MM.1S (cell line): Measurements from ENCODE around the gene CXXC4.

ENCODE experiments used
- DNase-seq: peaks from one replicate; pipeline ENCODE4 v3.0.0-alpha.2; 2015
- H2AFZ ChIP-seq: fragments of 300-600 bp; sonication (generic); 2 replicates; pipeline ENCODE4 v1.6.0; 2016; ENCODE audit warnings: antibody characterized with exemption, low read length
- H3F3A ChIP-seq: fragments of 300-600 bp; sonication (generic); 2 replicates; pipeline ENCODE4 v1.6.1; 2016; ENCODE audit warnings: mild to moderate bottlenecking, antibody characterized with exemption, low read length, moderate library complexity, mixed read lengths; ENCODE audit not compliant: insufficient read depth
- H3K27ac ChIP-seq: fragments of 300-600 bp; sonication (generic); 2 replicates; pipeline ENCODE4 v1.5.1; 2016; ENCODE audit warnings: mild to moderate bottlenecking, low read length
- H3K27me3 ChIP-seq: fragments of 300-600 bp; sonication (generic); replicated peaks from 2 replicates; pipeline ENCODE4 v1.6.0; 2016; ENCODE audit warnings: low read length; ENCODE audit not compliant: insufficient read depth
- H3K36me3 ChIP-seq: fragments of 300-600 bp; sonication (generic); replicated peaks from 2 replicates; pipeline ENCODE4 v1.6.1; 2016; ENCODE audit warnings: mild to moderate bottlenecking, low read length, mixed read lengths; ENCODE audit not compliant: insufficient read depth
- H3K4me1 ChIP-seq: fragments of 300-600 bp; sonication (generic); 2 replicates; pipeline ENCODE4 v1.6.1; 2016; ENCODE audit warnings: low read length, mixed read lengths
- H3K4me2 ChIP-seq: fragments of 300-600 bp; sonication (generic); 2 replicates; pipeline ENCODE4 v1.6.0; 2016; ENCODE audit warnings: low read depth, low read length
- H3K4me3 ChIP-seq: fragments of 300-600 bp; sonication (generic); 2 replicates; pipeline ENCODE4 v1.5.1; 2016; ENCODE audit warnings: low read length, mixed read lengths
- H3K79me2 ChIP-seq: fragments of 300-600 bp; sonication (generic); 2 replicates; pipeline ENCODE4 v1.6.1; 2016; ENCODE audit warnings: mixed run types, low read length, mixed read lengths
- H3K9ac ChIP-seq: fragments of 300-600 bp; sonication (generic); 2 replicates; pipeline ENCODE4 v1.6.1; 2016; ENCODE audit warnings: low read length, mixed read lengths
- H3K9me2 ChIP-seq: fragments of 300-600 bp; sonication (generic); replicated peaks from 2 replicates; pipeline ENCODE4 v1.6.1; 2016; ENCODE audit warnings: mild to moderate bottlenecking, low read length, mixed read lengths; ENCODE audit not compliant: insufficient read depth
- H3K9me3 ChIP-seq: fragments of 300-600 bp; sonication (generic); replicated peaks from 2 replicates; pipeline ENCODE4 v1.6.1; 2016; ENCODE audit warnings: mild to moderate bottlenecking, low read length, mixed read lengths; ENCODE audit not compliant: insufficient read depth
- H4K20me1 ChIP-seq: fragments of 300-600 bp; sonication (generic); 2 replicates; pipeline ENCODE4 v1.6.1; 2016; ENCODE audit warnings: mild to moderate bottlenecking, low read length, moderate library complexity, mixed read lengths; ENCODE audit not compliant: insufficient read depth
- CTCF ChIP-seq: fragments of 300-600 bp; sonication (generic); IDR thresholded peaks from 2 replicates; pipeline ENCODE4 v1.5.1; 2016; ENCODE audit warnings: antibody characterized with exemption, low read length, mixed read lengths
- EZH2 ChIP-seq: fragments of 300-600 bp; sonication (generic); optimal IDR thresholded peaks from 2 replicates; pipeline ENCODE3; 2017; ENCODE audit warnings: low read depth, mild to moderate bottlenecking, antibody characterized with exemption, low read length, mixed read lengths
- EZH2phosphoT487 ChIP-seq: fragments of 300-600 bp; sonication (generic); IDR thresholded peaks from 2 replicates; pipeline ENCODE4 v1.6.1; 2018; ENCODE audit warnings: antibody characterized with exemption, low read length

The CXXC4 gene

GRCh38 chr4:104494185-104494584 lies 509 bp downstream of the CXXC4 start:
- Histone ChIP-seq H3K9ac (peak overlapping the region; percentile 69), H3K9me3 (no peaks in the 10 kb centered on the region), H3K27ac (peak overlapping the region; percentile 90), H3K4me3 (peak overlapping the region; percentile 68), H3K79me2 (peaks cover 41% of the 10 kb centered on the region), H3K9me2 (no peaks in the 10 kb centered on the region), H4K20me1 (no peaks in the 10 kb centered on the region), H3K4me2 (peak overlapping the region; percentile 75), H3K27me3 (no peaks in the 10 kb centered on the region), H3K36me3 (no peaks in the 10 kb centered on the region), H3F3A (peaks cover 63% of the 10 kb centered on the region), H2AFZ (peak overlapping the region; percentile 46; the same call in 1 of the 2 replicates), H3K4me1 (peaks cover 5% of the 10 kb centered on the region)
- no peak for DNase-seq
- TF ChIP-seq EZH2 (no peak), CTCF (no peak), EZH2phosphoT487 (no peak)

GRCh38 chr4:104493081-104493831 lies 1.4 kb downstream of the CXXC4 start:
- Histone ChIP-seq H3K9me2 (no peaks in the 10 kb centered on the region), H3K27me3 (no peaks in the 10 kb centered on the region), H3K4me1 (peaks cover 12% of the 10 kb centered on the region), H3K27ac (peak overlapping the region; percentile 90; the same call in 1 of the 2 replicates), H4K20me1 (no peaks in the 10 kb centered on the region), H3F3A (peaks cover 72% of the 10 kb centered on the region), H2AFZ (no peak overlapping the region), H3K4me2 (peak overlapping the region; percentile 75), H3K36me3 (no peaks in the 10 kb centered on the region), H3K4me3 (peak overlapping the region; percentile 68), H3K79me2 (peaks cover 49% of the 10 kb centered on the region), H3K9ac (peak overlapping the region; percentile 69), H3K9me3 (no peaks in the 10 kb centered on the region)
- peak; percentile 34 for DNase-seq
- no peak for TF ChIP-seq EZH2
- TF ChIP-seq CTCF, result no peak
- no peak for TF ChIP-seq EZH2phosphoT487

DNA sequence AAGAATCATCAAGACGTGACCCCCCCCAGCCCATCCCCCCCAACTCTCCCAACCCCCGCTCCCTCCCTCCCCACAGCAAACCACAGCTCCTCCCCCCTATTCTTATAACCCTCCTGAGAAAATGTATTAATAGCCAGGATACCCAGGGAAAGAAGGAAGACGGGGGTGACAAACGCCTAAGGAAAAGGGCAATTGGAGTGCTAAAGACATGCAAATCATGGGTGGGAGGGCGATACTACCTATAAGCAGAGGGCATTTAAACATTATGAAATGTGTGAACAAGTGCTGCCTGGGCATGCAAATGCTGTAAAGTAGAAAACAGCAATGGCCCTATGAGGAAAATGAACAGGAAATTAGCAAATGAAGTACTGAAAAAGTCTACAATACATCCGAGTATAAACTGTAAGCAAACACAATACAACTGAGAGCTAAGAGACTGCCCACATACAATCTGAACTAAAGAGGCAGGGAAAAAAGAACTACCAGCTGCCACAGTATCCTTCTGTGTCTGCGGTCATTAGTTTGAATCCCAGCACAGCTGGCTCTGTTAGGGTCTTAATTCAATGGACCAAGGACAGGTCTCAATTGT lies 2.4 kb downstream of the CXXC4 start:
- Histone ChIP-seq H3K36me3 (no peaks in the 10 kb centered on the region), H3K27ac (peak overlapping the region; percentile 90), H2AFZ (no peak overlapping the region), H3F3A (peaks cover 82% of the 10 kb centered on the region), H3K4me2 (peak overlapping the region; percentile 75), H3K9me2 (no peaks in the 10 kb centered on the region), H3K9ac (peak overlapping the region; percentile 81; the same call in 1 of the 2 replicates), H3K9me3 (no peaks in the 10 kb centered on the region), H3K4me3 (peak overlapping the region; percentile 68), H4K20me1 (no peaks in the 10 kb centered on the region), H3K27me3 (no peaks in the 10 kb centered on the region), H3K79me2 (peaks cover 59% of the 10 kb centered on the region), H3K4me1 (peaks cover 22% of the 10 kb centered on the region)
- TF ChIP-seq EZH2phosphoT487 (no peak), EZH2 (no peak), CTCF (no peak)
- DNase-seq, result peak; percentile 82
